Activated CD8-positive, alpha-beta memory T cell treated with anti-CD3 and anti-CD28 coated beads for 48 hours (primary cell): Measurements from ENCODE around the gene ATG9B.
"Not testable (repeated sequence)": the region's sequence is repeated elsewhere in the genome, so short reads cannot be mapped to it uniquely, and the experiment has no call there.

Experiments used
- DNase-seq, 3 experiments: peaks; one replicate each; pipeline ENCODE4 v3.0.0-alpha.2; 2020; ENCODE audit warnings: low read depth in 2 of 3, low spot score in 2 of 3

The ATG9B gene

DNA sequence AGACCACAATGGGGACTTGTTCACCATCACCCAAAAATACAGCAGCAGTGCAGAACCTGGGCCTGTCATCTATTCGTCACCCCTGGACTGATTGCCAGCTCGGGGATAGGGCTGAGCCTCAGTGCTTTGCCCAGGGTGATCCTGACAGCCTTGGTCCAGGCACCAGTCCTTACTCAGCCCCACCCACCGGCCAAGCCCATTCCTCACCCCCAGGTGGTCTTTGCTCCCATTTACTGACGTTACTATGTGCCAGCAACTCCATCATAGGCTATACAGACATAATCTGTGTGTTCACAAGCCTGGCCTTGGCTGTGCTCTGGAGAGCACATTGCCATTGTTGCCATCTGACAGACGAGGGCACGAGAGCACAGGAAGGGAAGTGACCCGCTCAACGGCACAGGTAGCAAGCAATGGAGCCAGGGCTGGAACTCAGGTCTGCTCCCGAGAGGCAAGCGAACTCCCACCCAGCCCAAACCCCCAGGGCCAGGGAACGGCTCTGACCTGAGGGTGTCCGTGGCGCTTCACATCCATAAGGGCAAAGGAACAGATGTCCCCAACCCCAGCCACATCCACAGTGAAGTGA, 6.8 kb downstream of the ATG9B start:
- no peak for DNase-seq

DNA sequence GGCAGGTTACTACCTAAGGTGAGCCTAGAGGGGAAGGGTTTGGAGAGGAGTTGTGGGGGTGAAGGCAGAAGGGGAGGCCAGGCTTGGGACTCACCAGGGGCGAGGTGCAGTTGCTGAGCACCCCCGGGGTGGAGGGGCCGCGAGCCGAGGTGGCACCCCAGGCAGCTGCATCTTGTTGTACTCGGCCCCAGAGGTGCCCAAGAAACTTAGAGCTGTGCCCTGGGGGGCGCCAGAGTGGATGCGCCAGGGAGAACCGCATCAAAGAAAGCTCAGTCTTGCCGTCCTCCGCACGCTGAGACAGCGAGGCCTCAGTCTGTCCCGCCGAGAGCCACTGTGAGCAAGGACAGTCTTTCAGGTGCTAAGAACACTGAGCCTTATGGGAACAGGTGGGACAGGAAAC, 7.4 kb downstream of the ATG9B start:
- DNase-seq: no peak

DNA sequence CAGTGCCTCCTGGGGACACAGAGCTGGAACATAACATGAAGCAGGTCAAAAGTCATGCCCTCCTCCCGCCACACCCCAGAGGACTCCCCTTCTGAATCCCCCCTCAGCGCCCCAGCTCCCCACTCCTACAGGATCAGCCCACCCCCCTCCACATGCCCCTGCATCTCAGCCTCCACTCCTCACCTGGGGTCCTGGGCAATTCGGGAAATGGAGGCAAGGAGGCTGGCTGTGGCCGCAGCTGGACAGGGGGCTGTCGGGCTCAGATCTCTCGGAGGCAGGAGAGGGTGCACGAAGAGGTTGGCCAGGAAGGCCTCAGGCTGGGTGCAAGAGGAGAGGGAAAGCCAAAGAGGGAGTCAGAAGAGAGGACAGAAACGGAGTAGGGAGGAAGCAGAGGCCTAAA, 7.8 kb downstream of the ATG9B start:
- DNase-seq: no peak

DNA sequence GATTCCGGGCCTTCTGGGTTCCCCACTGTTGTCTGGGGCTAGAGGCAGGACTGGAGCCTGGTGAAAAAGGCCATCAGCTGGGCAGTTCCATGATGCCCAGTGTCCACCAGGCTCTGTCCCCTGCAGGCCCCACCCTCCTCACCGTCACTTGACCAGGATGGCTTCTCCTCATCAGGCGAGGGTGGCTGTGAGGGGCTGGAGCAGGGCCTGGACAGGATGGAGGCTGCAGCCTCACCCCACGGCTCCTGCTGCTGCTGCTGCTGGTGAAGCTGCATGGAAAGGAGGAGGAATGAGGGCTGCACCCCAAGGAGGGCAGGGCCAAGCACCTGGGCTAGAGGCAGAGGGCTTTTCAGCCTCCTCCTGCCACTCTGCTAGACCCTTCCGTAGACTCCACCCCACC, 8.3 kb downstream of the ATG9B start:
- no peak for DNase-seq

DNA sequence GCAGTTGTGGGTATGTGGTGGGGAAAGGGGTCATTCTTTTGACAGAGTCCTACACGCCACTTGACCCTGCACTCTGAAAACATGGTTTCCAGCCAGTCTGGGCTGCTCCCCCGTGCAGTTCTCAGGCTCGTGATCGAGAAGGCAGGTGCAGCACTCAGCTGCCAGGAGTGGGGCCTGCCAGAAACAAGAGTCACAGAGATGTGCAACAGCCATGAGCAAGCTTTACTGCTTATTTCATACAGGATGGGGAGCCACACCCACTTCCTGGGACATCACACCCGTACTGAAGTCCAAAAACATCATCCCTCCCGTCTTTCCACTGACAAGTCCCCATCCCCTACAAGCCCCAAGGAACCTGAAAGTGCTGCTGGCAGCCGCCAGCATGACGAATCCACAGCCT, 9.3 kb downstream of the ATG9B start:
- no peak for DNase-seq

DNA sequence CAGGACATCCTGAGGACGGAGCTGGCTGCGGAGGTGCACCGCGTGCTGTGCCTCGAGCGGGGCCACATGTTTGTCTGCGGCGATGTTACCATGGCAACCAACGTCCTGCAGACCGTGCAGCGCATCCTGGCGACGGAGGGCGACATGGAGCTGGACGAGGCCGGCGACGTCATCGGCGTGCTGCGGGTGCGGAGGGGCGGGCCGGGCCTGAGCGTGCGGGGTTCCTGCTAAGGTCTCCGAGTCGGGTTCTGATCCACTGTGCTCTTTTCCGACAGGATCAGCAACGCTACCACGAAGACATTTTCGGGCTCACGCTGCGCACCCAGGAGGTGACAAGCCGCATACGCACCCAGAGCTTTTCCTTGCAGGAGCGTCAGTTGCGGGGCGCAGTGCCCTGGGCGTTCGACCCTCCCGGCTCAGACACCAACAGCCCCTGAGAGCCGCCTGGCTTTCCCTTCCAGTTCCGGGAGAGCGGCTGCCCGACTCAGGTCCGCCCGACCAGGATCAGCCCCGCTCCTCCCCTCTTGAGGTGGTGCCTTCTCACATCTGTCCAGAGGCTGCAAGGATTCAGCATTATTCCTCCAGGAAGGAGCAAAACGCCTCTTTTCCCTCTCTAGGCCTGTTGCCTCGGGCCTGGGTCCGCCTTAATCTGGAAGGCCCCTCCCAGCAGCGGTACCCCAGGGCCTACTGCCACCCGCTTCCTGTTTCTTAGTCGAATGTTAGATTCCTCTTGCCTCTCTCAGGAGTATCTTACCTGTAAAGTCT, 10.4 kb downstream of the ATG9B start:
- DNase-seq: peak; percentile 58 to 74 (median 64)

DNA sequence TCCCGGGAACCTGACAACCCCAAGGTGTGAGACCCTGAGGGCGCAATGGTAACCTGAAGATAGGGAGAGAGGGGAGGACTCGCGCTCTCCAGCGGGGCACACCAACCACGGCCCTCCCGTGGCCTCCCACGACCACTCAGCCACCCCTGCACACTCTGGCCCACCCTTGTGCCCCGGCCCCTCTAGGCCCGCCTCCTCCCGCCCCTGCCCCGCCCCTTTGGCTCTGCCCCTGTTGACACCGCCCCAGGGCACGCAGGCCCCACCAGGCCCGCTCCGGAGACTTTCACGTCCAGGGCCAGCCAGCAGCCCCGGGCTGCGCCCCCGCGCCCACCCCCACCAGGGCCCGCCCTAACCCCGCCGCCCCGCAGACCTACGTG, 10.9 kb downstream of the ATG9B start:
- DNase-seq: no peak

DNA sequence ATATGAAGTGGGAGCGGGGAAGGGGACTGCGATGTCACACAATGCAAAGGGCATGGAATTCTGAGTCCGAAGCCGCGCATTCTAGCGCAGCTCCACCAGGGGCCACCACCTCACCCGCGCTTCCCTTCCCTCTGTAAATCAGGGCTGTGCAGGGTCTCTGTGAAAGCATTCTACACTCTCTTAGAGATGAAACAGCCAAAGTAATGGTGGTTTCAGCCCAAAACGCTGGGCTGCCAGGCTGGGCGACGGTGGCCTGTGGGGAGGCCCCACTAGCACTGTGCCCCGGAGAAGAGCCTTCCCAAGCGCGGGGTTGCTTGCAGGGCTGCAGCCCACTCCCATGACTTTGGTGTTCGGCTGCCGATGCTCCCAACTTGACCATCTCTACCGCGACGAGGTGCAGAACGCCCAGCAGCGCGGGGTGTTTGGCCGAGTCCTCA, 11.4 kb downstream of the ATG9B start:
- DNase-seq: no peak

DNA sequence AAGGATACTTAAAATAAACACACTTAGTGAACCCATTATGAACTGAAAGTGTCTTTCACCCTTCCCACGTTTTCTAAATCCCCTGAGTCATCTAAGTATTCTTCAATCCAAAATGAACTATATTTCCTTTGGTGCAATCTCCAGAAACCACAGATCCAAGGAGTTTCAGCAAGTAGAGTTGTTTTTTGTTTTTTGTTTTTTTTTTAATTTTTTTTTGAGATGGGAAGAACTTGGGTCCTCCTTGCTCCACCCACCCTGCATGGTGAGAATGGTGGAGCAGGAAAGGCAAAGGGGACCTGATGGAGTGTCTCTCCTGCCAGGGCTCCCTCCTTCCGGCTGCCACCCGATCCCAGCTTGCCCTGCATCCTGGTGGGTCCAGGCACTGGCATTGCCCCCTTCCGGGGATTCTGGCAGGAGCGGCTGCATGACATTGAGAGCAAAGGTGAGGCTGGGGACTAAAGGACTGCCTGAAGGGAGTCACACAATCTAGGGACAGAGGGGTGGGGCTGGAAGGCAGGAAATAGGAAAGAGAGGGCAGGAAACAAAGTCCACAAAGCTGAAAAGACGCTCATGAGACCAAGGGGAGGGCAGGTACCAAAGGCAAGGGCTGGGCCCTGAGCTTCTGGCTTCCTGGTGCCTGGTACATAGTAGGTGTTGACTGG, 12.1 kb downstream of the ATG9B start:
- no peak for DNase-seq

DNA sequence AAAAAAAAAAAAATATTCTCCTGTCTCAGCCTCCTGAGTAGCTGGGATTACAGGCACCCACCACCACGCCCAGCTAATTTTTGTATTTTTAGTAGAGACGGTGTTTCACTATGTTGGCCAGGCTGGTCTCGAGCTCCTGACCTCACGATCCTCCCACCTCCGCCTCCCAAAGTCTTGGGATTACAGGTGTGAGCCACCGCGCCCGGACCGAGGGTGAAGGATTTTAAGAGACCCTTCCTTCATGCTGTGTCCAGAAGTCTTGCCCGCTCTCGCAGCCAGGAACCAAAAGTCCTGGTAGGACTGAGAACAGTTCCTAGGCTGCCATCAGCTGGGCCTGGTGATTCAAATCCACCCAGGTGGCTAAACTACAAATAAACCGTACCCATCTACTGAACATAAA, 12.7 kb downstream of the ATG9B start:
- not testable (repeated sequence) for DNase-seq

DNA sequence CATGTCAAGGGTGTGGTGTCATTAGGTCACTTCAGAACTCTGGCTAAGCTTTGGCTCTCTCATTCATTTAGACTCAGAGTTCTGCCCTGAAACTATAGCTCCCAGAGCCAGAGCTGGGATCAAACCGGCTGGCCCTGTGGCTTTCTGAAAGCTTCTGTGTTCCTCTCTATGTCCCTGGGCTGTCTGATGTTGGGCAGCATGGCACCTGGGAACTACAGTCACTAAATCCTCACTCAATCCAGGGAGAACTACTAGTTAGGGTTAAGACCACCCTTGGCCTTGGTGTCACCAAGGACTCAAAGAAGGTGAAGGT, 13.2 kb downstream of the ATG9B start:
- DNase-seq: no peak

DNA sequence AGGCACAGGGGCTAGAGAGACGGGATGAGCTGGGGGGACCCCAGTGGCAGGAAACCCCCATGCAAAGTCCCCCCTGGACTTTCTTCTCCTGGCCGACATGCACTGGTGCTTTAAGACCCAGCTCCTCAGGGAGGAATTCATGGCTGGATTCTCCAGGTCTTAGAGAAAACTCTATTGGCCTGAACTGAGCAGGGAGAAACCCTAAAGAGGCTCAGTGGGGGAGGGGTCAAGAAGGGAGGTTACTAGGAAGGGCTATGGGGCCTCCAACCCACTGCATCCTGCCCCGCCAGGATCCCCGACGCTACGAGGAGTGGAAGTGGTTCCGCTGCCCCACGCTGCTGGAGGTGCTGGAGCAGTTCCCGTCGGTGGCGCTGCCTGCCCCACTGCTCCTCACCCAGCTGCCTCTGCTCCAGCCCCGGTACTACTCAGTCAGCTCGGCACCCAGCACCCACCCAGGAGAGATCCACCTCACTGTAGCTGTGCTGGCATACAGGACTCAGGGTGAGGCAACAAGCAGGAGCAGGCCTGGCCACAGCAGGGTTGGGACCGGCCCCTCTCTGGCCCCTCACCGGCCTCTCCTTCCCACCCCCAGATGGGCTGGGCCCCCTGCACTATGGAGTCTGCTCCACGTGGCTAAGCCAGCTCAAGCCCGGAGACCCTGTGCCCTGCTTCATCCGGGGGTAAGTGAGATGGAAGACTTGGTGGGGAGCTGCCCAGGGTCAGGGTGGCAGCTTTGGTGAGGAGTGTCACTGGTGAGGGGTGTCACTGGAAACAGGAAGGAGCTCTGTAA, 13.8 kb downstream of the ATG9B start:
- DNase-seq: no peak

DNA sequence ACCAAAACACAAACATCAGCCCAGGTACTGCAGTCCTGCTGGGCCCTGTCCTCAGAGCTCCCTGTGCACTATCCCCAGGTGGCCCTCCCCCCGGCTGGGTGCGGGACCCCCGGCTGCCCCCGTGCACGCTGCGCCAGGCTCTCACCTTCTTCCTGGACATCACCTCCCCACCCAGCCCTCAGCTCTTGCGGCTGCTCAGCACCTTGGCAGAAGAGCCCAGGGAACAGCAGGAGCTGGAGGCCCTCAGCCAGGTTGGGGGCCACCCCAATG, 14.3 kb downstream of the ATG9B start:
- no peak for DNase-seq

DNA sequence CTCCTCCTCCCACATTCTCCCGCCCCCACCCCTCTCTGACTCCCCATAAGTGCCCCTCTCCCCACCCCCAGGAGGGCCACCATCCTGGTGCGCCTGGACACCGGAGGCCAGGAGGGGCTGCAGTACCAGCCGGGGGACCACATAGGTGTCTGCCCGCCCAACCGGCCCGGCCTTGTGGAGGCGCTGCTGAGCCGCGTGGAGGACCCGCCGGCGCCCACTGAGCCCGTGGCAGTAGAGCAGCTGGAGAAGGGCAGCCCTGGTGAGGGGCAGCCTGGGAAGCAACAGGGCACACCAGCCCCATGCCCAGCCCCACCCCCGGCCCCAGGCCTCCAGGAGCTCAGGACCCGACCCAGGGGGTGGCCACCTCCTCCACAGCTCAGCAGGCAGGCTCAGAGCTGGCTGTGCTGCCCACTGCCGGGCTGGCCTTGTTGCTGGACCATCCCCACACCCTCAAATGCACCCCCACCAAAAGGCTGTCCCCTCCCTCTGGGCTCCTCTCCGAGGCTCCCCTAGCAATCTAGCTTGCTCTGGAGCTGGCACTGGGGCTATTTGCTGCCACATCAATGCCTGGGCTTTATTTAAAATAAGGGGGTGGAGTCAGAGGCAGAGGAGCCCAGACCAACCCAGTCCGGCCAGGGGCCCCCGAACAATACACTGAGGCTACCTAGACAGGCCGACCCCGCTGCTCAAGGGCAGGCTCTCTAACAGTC, 14.8 kb downstream of the ATG9B start:
- no peak for DNase-seq

DNA sequence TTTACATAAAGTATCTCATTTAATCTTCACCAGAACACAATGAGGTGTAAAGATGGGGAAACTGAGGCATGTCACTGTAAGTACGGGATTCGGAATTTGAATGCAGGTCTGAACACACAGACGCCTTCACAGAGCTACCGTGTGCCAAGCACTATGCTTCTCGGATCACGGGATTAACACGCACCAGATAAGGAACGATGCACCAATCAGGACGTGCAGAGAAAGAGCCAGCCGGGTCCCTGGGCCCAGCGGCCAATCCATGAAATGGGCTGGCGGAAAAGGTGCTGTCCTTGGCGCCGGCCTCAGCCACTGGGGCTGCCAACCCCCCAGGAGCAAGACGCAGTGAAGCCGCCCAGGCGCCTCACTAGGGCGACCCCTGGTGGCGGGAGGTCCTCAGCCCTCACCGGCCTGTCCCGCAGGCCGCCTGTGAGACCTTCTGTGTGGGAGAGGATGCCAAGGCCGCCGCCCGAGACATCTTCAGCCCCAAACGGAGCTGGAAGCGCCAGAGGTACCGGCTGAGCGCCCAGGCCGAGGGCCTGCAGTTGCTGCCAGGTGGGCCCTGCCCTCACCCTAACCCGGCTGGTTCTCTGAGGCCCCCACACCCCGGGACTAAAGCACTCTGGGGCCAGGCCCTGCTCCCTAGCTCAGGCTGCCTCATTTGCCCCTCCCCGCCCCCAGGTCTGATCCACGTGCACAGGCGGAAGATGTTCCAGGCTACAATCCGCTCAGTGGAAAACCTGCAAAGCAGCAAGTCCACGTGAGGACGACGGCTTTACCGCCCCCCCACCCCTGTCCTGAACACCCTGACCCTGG, 15.6 kb downstream of the ATG9B start:
- DNase-seq: peak; percentile 71 to 84 (median 75)

DNA sequence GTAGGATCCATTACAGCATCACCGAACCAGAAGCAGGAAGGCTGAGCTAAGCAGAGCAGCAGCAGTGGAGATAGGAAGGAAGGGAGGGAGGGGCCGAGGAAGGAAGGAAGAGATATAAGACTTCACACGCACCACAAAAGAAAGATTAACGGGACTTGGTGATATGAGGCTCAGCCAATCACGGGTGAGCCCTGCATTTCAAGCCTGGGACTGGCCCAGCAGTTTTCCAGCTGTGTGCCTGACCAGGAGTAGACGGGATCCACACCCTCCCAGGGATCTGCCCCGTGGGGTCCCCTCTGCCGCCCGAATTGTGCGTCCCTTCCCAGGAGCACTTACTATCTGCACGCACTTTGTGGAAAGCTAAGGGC, 16.2 kb downstream of the ATG9B start:
- DNase-seq: no peak

DNA sequence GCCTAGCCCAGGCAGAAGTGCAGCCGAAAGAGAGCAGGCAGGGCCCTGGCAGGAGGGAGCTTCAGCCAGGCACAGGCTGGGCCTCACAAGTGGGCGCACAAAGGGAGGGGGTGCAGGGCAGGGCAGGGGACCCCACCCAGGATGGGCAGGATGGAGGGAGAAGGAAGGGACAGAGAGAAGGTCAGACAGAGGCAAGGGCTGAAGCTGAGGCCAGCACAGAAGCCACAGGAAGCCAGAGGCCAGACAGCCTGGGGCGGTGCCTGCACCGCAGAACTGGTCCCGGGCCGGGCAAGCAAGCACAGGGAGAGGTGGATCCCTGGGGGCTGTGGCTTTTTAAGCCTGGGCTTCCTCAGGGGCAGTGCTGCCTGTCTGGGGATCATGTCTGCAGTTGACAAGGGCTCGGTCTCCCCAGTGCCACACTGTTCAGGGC, 16.8 kb downstream of the ATG9B start:
- DNase-seq: no peak

DNA sequence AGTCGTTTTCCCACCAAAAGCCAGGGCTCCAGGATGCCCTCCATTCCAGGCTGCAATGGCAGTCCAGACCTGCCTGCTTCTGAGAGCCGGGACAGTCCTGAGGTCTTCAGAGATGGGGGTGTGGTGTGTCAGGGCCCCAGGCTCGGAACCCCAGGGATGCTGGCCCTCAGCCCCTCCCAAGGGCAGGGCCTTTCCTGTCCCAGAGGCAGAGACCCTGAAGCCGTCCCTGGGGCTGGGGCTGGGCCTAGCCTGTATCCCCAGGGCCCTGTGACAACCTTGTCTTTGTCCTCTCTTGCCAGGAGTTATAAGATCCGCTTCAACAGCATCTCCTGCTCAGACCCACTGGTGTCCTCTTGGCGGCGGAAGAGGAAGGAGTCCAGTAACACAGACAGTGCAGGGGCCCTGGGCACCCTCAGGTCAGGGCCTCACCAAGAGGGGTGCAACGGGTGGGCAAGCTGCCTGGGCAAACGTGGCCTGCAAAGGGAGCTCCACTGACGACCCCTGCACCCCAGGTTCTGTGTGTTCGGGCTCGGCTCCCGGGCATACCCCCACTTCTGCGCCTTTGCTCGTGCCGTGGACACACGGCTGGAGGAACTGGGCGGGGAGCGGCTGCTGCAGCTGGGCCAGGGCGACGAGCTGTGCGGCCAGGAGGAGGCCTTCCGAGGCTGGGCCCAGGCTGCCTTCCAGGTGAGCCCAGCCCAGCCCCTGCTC, 17.5 kb downstream of the ATG9B start:
- DNase-seq: no peak

DNA sequence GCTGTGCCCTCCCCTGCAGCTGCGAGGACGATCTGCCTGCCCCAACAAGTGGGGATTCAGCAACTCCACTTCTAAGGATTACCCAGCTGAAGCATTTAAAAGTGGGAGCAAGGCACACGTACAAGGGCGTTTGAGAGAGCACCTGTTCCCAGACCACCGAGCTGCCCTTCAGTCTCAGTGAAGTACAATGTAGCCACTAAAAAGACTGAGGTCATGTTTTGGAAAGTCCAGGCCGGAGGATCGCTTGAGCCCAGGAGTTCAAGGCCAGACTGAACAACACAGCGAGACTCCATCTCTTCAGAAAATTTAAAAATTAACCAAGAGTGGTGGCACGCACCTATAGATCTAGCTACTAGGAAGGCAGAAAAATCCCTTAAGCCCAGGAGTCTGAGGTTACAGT, 18.7 kb downstream of the ATG9B start:
- DNase-seq: no peak

DNA sequence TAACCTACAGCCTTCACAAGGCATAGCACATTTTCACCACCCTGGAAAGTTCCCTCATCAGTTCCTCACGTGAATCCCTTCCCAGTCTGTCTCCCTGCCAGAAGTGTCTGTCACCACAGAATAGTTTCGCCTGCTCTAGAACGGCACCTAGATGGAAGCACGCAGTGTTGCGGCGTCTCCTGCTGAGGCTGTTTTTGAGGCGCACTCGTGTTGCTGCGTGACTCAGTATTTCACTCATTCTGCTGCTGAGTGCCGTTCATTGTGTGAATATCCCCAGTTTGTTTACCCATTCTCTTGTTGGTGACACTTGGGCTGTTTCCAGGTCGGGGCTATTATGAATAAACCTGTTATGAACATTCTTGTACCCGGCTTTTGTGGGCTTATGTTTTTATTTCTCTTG, 20.7 kb downstream of the ATG9B start:
- no peak for DNase-seq
